MM.1S (cell line): ENCODE measurements around the gene UGT2A2.
"Not testable (repeated sequence)": the region's sequence is repeated elsewhere in the genome, so short reads cannot be mapped to it uniquely, and the experiment has no call there.

ENCODE experiments used
- DNase-seq: peaks from one replicate; pipeline ENCODE4 v3.0.0-alpha.2; 2015
- H2AFZ ChIP-seq: fragments of 300-600 bp; sonication (generic); 2 replicates; pipeline ENCODE4 v1.6.0; 2016; ENCODE audit warnings: antibody characterized with exemption, low read length
- H3F3A ChIP-seq: fragments of 300-600 bp; sonication (generic); 2 replicates; pipeline ENCODE4 v1.6.1; 2016; ENCODE audit warnings: mild to moderate bottlenecking, antibody characterized with exemption, low read length, moderate library complexity, mixed read lengths; ENCODE audit not compliant: insufficient read depth
- H3K27ac ChIP-seq: fragments of 300-600 bp; sonication (generic); 2 replicates; pipeline ENCODE4 v1.5.1; 2016; ENCODE audit warnings: mild to moderate bottlenecking, low read length
- H3K27me3 ChIP-seq: fragments of 300-600 bp; sonication (generic); replicated peaks from 2 replicates; pipeline ENCODE4 v1.6.0; 2016; ENCODE audit warnings: low read length; ENCODE audit not compliant: insufficient read depth
- H3K36me3 ChIP-seq: fragments of 300-600 bp; sonication (generic); replicated peaks from 2 replicates; pipeline ENCODE4 v1.6.1; 2016; ENCODE audit warnings: mild to moderate bottlenecking, low read length, mixed read lengths; ENCODE audit not compliant: insufficient read depth
- H3K4me1 ChIP-seq: fragments of 300-600 bp; sonication (generic); 2 replicates; pipeline ENCODE4 v1.6.1; 2016; ENCODE audit warnings: low read length, mixed read lengths
- H3K4me2 ChIP-seq: fragments of 300-600 bp; sonication (generic); 2 replicates; pipeline ENCODE4 v1.6.0; 2016; ENCODE audit warnings: low read depth, low read length
- H3K4me3 ChIP-seq: fragments of 300-600 bp; sonication (generic); 2 replicates; pipeline ENCODE4 v1.5.1; 2016; ENCODE audit warnings: low read length, mixed read lengths
- H3K79me2 ChIP-seq: fragments of 300-600 bp; sonication (generic); 2 replicates; pipeline ENCODE4 v1.6.1; 2016; ENCODE audit warnings: mixed run types, low read length, mixed read lengths
- H3K9ac ChIP-seq: fragments of 300-600 bp; sonication (generic); 2 replicates; pipeline ENCODE4 v1.6.1; 2016; ENCODE audit warnings: low read length, mixed read lengths
- H3K9me2 ChIP-seq: fragments of 300-600 bp; sonication (generic); replicated peaks from 2 replicates; pipeline ENCODE4 v1.6.1; 2016; ENCODE audit warnings: mild to moderate bottlenecking, low read length, mixed read lengths; ENCODE audit not compliant: insufficient read depth
- H3K9me3 ChIP-seq: fragments of 300-600 bp; sonication (generic); replicated peaks from 2 replicates; pipeline ENCODE4 v1.6.1; 2016; ENCODE audit warnings: mild to moderate bottlenecking, low read length, mixed read lengths; ENCODE audit not compliant: insufficient read depth
- H4K20me1 ChIP-seq: fragments of 300-600 bp; sonication (generic); 2 replicates; pipeline ENCODE4 v1.6.1; 2016; ENCODE audit warnings: mild to moderate bottlenecking, low read length, moderate library complexity, mixed read lengths; ENCODE audit not compliant: insufficient read depth
- EZH2 ChIP-seq: fragments of 300-600 bp; sonication (generic); optimal IDR thresholded peaks from 2 replicates; pipeline ENCODE3; 2017; ENCODE audit warnings: low read depth, mild to moderate bottlenecking, antibody characterized with exemption, low read length, mixed read lengths
- EZH2phosphoT487 ChIP-seq: fragments of 300-600 bp; sonication (generic); IDR thresholded peaks from 2 replicates; pipeline ENCODE4 v1.6.1; 2018; ENCODE audit warnings: antibody characterized with exemption, low read length
- TF ChIP-seq, protein P1 (sequence below): fragments of 300-600 bp; sonication (generic); IDR thresholded peaks from 2 replicates; pipeline ENCODE4 v1.5.1; 2016; ENCODE audit warnings: antibody characterized with exemption, low read length, mixed read lengths

The UGT2A2 gene

DNA sequence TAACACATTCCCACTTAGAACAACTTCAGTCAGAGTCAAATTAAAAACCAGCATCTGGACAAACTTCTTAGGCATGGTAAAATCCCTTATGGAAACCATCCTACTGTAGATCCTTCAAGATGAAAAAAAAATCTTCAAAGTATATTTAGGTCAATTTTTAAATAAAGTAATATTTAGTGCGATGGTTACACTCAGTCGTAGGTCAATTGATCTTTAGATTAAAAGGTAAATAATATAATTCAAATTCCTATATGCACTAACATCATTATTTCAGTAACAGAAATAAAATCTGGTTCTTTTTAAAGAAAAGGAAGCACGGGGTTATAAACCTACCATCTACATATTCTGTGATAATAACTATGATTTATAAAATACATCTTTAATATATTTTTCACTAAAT lies at the start of gene UGT2A2:
Gene UGT2A2 (minus strand): TSS at position 101 of the 400 bp plus-strand sequence. CDS start 2 bp downstream, at position 99.
- Histone ChIP-seq H3K9ac (no peak within 1 kb of the TSS), H2AFZ (no peak within 1 kb of the TSS), H3K27me3 (no peaks in the 10 kb centered on the region), H4K20me1 (no peaks in the 10 kb centered on the region), H3K9me3 (no peaks in the 10 kb centered on the region), H3K9me2 (no peaks in the 10 kb centered on the region), H3K36me3 (no peaks in the 10 kb centered on the region), H3K79me2 (no peaks in the 10 kb centered on the region), H3K4me1 (no peaks in the 10 kb centered on the region), H3K4me3 (no peak within 1 kb of the TSS), H3F3A (no peaks in the 10 kb centered on the region), H3K27ac (no peak within 1 kb of the TSS), H3K4me2 (no peak within 1 kb of the TSS)
- TF ChIP-seq EZH2phosphoT487 (no peak), EZH2 (no peak)
- TF ChIP-seq, protein P1, sequence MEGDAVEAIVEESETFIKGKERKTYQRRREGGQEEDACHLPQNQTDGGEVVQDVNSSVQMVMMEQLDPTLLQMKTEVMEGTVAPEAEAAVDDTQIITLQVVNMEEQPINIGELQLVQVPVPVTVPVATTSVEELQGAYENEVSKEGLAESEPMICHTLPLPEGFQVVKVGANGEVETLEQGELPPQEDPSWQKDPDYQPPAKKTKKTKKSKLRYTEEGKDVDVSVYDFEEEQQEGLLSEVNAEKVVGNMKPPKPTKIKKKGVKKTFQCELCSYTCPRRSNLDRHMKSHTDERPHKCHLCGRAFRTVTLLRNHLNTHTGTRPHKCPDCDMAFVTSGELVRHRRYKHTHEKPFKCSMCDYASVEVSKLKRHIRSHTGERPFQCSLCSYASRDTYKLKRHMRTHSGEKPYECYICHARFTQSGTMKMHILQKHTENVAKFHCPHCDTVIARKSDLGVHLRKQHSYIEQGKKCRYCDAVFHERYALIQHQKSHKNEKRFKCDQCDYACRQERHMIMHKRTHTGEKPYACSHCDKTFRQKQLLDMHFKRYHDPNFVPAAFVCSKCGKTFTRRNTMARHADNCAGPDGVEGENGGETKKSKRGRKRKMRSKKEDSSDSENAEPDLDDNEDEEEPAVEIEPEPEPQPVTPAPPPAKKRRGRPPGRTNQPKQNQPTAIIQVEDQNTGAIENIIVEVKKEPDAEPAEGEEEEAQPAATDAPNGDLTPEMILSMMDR, result no peak
- no peak for DNase-seq

DNA sequence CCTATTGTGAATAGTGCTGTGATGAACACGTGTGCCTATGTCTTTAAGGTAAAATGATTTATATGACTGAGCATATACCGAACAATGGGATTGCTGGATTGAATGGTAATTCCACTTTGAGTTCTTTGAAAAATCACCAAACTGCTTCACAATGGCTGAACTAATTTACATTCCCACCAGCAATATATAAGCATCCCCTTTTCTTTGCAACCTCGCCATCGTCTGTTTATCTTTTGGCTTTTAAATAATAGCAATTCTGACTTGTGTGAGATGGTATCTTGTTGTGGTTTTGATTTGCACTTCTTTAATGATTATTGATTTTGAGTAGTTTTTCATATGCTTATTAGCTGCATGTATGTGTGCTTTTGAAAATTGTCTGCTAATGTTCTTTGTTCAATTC lies 45.4 kb upstream of the UGT2A2 start:
- no peak for TF ChIP-seq EZH2phosphoT487
- no peak for TF ChIP-seq EZH2
- TF ChIP-seq, protein P1, result no peak

DNA sequence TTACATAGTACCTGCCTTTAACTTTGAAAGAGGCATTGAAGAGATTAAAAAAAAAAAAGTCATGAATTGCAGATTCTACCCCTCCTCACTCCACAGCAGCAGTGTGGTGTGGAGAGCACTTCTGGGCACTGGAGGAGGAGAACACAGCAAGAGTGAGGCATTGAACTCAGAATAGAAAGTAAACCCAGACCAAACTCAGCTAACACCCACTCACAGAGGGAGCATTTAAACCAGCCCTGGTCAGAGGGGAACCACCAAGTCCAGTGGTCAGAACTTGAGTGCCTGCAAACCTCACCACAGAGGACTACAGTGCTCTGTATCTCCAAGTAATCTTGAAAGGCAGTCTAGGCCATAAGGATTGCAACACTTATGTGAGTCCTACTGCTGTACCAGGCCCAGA lies 29.2 kb upstream of the UGT2A2 start:
- H3K4me3 ChIP-seq, result no peak overlapping the region
- no peaks in the 10 kb centered on the region for H3K27me3 ChIP-seq
- no peaks in the 10 kb centered on the region for H3K36me3 ChIP-seq
- no peak overlapping the region for H3K9ac ChIP-seq
- H3K9me3 ChIP-seq, result no peaks in the 10 kb centered on the region
- H3F3A ChIP-seq, result no peaks in the 10 kb centered on the region
- no peaks in the 10 kb centered on the region for H3K9me2 ChIP-seq
- H3K79me2 ChIP-seq, result no peaks in the 10 kb centered on the region
- TF ChIP-seq EZH2phosphoT487 (no peak), EZH2 (no peak)
- TF ChIP-seq, protein P1, result no peak
- H3K4me2 ChIP-seq, result no peak overlapping the region
- no peak overlapping the region for H3K27ac ChIP-seq
- no peak overlapping the region for H2AFZ ChIP-seq
- H3K4me1 ChIP-seq, result no peaks in the 10 kb centered on the region
- no peaks in the 10 kb centered on the region for H4K20me1 ChIP-seq
- no peak for DNase-seq

More for the DNA sequence above, 45.4 kb upstream of the UGT2A2 start:
- Histone ChIP-seq H3K36me3 (no peaks in the 10 kb centered on the region), H3F3A (no peaks in the 10 kb centered on the region), H3K27me3 (no peaks in the 10 kb centered on the region), H3K79me2 (no peaks in the 10 kb centered on the region), H3K4me2 (no peak overlapping the region), H2AFZ (no peak overlapping the region), H4K20me1 (no peaks in the 10 kb centered on the region), H3K27ac (no peak overlapping the region), H3K9me2 (no peaks in the 10 kb centered on the region), H3K9me3 (no peaks in the 10 kb centered on the region), H3K9ac (no peak overlapping the region), H3K4me1 (no peaks in the 10 kb centered on the region), H3K4me3 (no peak overlapping the region)
- no peak for DNase-seq

DNA sequence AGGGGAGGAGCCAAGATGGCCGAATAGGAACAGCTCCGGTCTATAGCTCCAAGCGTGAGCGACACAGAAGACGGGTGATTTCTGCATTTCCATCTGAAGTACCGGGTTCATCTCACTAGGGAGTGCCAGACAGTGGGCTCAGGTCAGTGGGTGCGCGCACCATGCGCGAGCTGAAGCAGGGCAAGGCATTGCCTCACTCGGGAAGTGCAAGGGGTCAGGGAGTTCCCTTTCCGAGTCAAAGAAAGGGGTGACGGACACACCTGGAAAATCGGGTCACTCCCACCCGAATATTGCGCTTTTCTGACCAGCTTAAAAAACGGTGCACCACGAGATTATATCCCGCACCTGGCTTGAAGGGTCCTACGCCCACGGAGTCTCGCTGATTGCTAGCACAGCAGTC lies 24.6 kb upstream of the UGT2A2 start:
- not testable (repeated sequence) for H4K20me1 ChIP-seq, H2AFZ ChIP-seq, H3K9me2 ChIP-seq, H3K9ac ChIP-seq, H3K27ac ChIP-seq, H3K79me2 ChIP-seq, H3K4me3 ChIP-seq, H3K4me2 ChIP-seq, H3K4me1 ChIP-seq, H3F3A ChIP-seq, H3K9me3 ChIP-seq, H3K27me3 ChIP-seq, H3K36me3 ChIP-seq, DNase-seq

DNA sequence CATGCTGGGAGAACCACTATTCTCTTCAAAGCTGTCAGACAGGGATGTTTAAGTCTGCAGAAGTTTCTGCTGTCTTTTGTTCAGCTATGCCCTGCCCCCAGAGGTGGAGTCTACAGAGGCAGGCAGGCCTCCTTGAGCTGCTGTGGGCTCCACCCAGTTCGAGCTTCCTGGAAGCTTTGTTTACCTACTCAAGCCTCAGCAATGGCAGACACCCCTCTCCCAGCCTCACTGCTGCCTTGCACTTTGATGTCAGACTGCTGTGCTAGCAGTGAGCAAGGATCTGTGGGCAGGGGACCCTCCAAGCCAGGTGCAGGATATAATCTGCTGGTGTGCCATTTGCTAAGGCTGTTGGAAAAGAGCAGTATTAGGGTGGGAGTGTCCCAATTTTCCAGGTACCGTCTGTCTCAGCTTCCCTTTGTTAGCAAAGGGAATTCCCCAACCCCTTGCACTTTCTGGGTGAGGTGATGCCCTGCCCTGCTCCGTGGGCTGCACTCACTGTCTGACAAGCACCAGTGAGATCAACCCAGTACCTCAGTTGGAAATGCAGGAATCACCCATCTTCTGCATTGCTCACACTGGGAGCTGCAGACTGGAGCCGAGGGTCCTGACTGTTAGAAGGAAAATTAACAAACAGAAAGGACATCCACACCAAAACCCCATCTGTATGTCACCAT lies 21.8 kb upstream of the UGT2A2 start:
- not testable (repeated sequence) for H3K36me3 ChIP-seq, H3K27me3 ChIP-seq, H3K4me1 ChIP-seq, H4K20me1 ChIP-seq, H3K4me2 ChIP-seq, H3K4me3 ChIP-seq, H3K27ac ChIP-seq, H2AFZ ChIP-seq, H3K9ac ChIP-seq, H3F3A ChIP-seq, H3K79me2 ChIP-seq, DNase-seq, H3K9me2 ChIP-seq, H3K9me3 ChIP-seq
